GM12873 (cell line): ENCODE data around the gene UGT8.

Experiments
- CTCF ChIP-seq: IDR thresholded peaks from 2 replicates; pipeline ENCODE4 v1.5.1; 2012; ENCODE audit warnings: low read depth, mild to moderate bottlenecking, moderate library complexity, low read length, control low read depth; ENCODE audit not compliant: insufficient read depth; ENCODE audit errors: missing control alignments

The UGT8 gene

GRCh38 chr4:114674080-114674479, 75.5 kb downstream of the UGT8 start:
- no peak for TF ChIP-seq CTCF

- TF ChIP-seq CTCF, result no peak
Measured at GRCh38 chr4:114677346-114677979, 78.9 kb downstream of the UGT8 start.

GRCh38 chr4:114684462-114684861, 85.9 kb downstream of the UGT8 start:
- no peak for TF ChIP-seq CTCF

- TF ChIP-seq CTCF, result no peak
Measured at GRCh38 chr4:114688059-114688458, 89.5 kb downstream of the UGT8 start.

- no peak for TF ChIP-seq CTCF
Measured at GRCh38 chr4:114690571-114690970, 92.0 kb downstream of the UGT8 start.

- TF ChIP-seq CTCF, result no peak
Measured at GRCh38 chr4:114691865-114692264, 93.3 kb downstream of the UGT8 start.

GRCh38 chr4:114692958-114693357, 94.4 kb downstream of the UGT8 start:
- TF ChIP-seq CTCF, result no peak

GRCh38 chr4:114694770-114695169, 96.2 kb downstream of the UGT8 start:
- TF ChIP-seq CTCF, result peak; percentile 44
